Measurements from ENCODE around the gene VENTX.

VENTX gene

GRCh38 chr10:133201948-133202725 lies 35.5 kb upstream of the VENTX start:
- TF ChIP-seq CEBPB (IDR thresholded peaks at IDR 0.05), result no peak
- TF ChIP-seq EGR1 (IDR thresholded peaks at IDR 0.05), result no peak
- TF ChIP-seq NFIC (IDR thresholded peaks at IDR 0.05), result no peak
- TF ChIP-seq USF1 (IDR thresholded peaks at IDR 0.05), result no peak
- TF ChIP-seq RAD21 (IDR thresholded peaks at IDR 0.05; ENCODE audit: low read depth), result no peak
- TF ChIP-seq ZBTB7A (IDR thresholded peaks at IDR 0.05; ENCODE audit: low read depth), result no peak

DNA sequence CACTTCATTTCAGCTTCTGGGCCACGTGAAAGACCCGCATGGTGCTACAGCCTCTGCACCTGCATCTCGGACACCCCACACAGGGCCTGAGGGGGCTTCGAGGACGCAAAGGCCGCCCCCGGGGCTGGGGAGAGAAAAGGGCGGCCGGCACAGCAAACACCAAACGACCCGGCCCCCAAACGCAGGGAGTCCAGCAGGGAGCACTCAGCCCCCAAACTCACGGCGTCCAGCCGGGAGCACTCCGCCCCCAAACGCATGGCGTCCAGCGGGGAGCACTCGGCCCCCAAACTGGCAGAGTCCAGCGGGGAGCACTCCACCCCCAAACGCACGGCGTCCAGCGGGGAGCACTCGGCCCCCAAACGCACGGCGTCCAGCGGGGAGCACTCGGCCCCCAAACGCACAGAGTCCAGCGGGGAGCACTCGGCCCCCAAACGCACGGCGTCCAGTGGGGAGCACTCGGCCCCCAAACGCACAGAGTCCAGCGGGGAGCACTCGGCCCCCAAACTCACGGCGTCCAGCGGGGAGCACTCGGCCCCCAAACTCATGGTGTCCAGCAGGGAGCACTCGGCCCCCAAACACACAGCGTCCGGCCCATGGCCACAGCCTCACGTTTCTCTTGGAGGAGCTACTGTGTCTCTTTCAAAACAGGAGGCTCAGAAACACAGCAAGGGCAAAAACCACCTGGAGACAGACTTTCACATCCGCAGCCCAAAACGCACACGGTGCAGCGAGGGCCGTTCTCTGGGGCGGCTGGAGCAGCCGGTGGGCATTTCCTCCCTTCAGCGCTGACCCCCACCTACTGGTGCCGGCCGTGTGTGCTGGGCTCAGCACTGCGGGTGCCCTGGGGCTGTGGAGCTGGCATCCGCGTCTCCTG lies 34.6 kb upstream of the VENTX start:
- no peak for TF ChIP-seq FOXM1 (IDR thresholded peaks at IDR 0.05; ENCODE audit: borderline replicate concordance, low read depth)
- no peak for TF ChIP-seq NFIC (IDR thresholded peaks at IDR 0.05)
- TF ChIP-seq CEBPB (IDR thresholded peaks at IDR 0.05), result no peak
- no peak for TF ChIP-seq TEAD4 (IDR thresholded peaks at IDR 0.05)
- TF ChIP-seq TAF1 (IDR thresholded peaks at IDR 0.05; ENCODE audit: low read depth), result no peak
- TF ChIP-seq TCF12 (IDR thresholded peaks at IDR 0.05; ENCODE audit: low read depth), result no peak
- TF ChIP-seq EP300 (IDR thresholded peaks at IDR 0.05; ENCODE audit: borderline replicate concordance), result no peak
- TF ChIP-seq, protein P1, sequence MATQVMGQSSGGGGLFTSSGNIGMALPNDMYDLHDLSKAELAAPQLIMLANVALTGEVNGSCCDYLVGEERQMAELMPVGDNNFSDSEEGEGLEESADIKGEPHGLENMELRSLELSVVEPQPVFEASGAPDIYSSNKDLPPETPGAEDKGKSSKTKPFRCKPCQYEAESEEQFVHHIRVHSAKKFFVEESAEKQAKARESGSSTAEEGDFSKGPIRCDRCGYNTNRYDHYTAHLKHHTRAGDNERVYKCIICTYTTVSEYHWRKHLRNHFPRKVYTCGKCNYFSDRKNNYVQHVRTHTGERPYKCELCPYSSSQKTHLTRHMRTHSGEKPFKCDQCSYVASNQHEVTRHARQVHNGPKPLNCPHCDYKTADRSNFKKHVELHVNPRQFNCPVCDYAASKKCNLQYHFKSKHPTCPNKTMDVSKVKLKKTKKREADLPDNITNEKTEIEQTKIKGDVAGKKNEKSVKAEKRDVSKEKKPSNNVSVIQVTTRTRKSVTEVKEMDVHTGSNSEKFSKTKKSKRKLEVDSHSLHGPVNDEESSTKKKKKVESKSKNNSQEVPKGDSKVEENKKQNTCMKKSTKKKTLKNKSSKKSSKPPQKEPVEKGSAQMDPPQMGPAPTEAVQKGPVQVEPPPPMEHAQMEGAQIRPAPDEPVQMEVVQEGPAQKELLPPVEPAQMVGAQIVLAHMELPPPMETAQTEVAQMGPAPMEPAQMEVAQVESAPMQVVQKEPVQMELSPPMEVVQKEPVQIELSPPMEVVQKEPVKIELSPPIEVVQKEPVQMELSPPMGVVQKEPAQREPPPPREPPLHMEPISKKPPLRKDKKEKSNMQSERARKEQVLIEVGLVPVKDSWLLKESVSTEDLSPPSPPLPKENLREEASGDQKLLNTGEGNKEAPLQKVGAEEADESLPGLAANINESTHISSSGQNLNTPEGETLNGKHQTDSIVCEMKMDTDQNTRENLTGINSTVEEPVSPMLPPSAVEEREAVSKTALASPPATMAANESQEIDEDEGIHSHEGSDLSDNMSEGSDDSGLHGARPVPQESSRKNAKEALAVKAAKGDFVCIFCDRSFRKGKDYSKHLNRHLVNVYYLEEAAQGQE (IDR thresholded peaks at IDR 0.05; ENCODE audit: low read depth), result no peak
- no peak for TF ChIP-seq EGR1 (IDR thresholded peaks at IDR 0.05)
- no peak for TF ChIP-seq MAX (IDR thresholded peaks at IDR 0.05)
- no peak for TF ChIP-seq YY1 (IDR thresholded peaks at IDR 0.05; ENCODE audit: low read depth)
- TF ChIP-seq RAD21 (IDR thresholded peaks at IDR 0.05; ENCODE audit: low read depth), result no peak
- TF ChIP-seq USF1 (IDR thresholded peaks at IDR 0.05), result no peak
- TF ChIP-seq CREB1 (IDR thresholded peaks at IDR 0.05; ENCODE audit: low read depth), result no peak
- no peak for TF ChIP-seq ZBTB7A (IDR thresholded peaks at IDR 0.05; ENCODE audit: low read depth)

GRCh38 chr10:133203652-133204195 lies 33.9 kb upstream of the VENTX start:
- TF ChIP-seq USF1 (IDR thresholded peaks at IDR 0.05) (no peak), NFIC (IDR thresholded peaks at IDR 0.05) (no peak), CEBPB (IDR thresholded peaks at IDR 0.05) (no peak), EGR1 (IDR thresholded peaks at IDR 0.05) (no peak), YY1 (IDR thresholded peaks at IDR 0.05; ENCODE audit: low read depth) (no peak), TEAD4 (IDR thresholded peaks at IDR 0.05) (no peak)
- TF ChIP-seq, protein P1 (IDR thresholded peaks at IDR 0.05; ENCODE audit: low read depth), result no peak

DNA sequence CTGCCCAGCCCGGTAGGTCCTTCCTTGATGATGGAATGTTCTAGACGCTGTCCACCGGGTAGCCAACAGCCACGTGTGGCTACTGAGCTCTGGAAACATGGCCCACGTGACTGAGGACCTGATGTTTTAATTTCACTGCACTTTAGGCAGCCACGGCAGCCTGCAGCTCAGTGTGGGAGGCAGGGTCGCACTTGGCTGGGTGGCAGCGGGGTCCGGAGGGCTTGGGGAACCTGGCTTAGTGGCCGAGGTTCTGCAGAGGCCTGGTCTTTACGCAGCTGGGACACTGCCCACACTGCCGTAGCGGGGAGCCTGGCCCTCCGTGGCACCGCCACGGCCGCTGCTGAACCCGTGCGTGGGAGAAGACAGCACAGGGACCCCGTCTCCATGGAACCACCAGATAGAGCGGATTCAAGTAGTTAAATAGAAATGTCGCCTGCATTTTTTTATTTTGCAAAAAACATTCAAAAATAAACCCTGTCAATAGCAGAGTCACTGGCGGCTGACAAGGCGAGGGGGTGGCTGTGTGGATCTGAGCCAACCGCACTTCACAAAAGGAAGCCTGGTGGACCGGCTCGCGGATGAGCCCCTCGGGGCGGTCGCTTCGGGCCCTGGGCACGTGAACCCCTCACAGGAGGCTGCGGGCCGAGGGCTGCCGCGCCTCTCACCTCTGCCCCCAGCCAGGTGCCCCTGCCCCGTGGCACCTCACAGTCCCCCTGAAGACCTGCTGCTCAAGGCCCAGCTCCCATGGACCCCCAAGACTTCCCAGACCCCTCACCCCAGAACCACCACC lies 33.2 kb upstream of the VENTX start:
- TF ChIP-seq EP300 (IDR thresholded peaks at IDR 0.05; ENCODE audit: borderline replicate concordance), result no peak
- peak; percentile 48; the same call in 1 of the 2 replicates for TF ChIP-seq MAX (IDR thresholded peaks at IDR 0.05)
- no peak for TF ChIP-seq YY1 (IDR thresholded peaks at IDR 0.05; ENCODE audit: low read depth)
- TF ChIP-seq USF1 (IDR thresholded peaks at IDR 0.05), result peak; percentile 50; the same call in 1 of the 2 replicates
- no peak for TF ChIP-seq TEAD4 (IDR thresholded peaks at IDR 0.05)
- no peak for TF ChIP-seq CREB1 (IDR thresholded peaks at IDR 0.05; ENCODE audit: low read depth)
- TF ChIP-seq, protein P1 (IDR thresholded peaks at IDR 0.05; ENCODE audit: low read depth), result no peak
- no peak for TF ChIP-seq FOXM1 (IDR thresholded peaks at IDR 0.05; ENCODE audit: borderline replicate concordance, low read depth)
- no peak for TF ChIP-seq TCF12 (IDR thresholded peaks at IDR 0.05; ENCODE audit: low read depth)

All from Ishikawa (cell line).